NCI-H2196 treated with DMSO at 0.1 percent for 48 hours (cell line): ENCODE results near the gene TLCD4.

Experiments
- DNase-seq: peaks from one replicate; lab custom pipeline; 2025; ENCODE audit not compliant: unreplicated experiment; lab: John Stamatoyannopoulos, UW

The TLCD4 gene

GRCh38 chr1:95094923-95095322 is 22.2 kb upstream of the TLCD4 start:
- no peak for DNase-seq

- no peak for DNase-seq
Observed at GRCh38 chr1:95095833-95096217, 21.3 kb upstream of the TLCD4 start.

- no peak for DNase-seq
Observed at GRCh38 chr1:95096218-95096841, 20.8 kb upstream of the TLCD4 start.

GRCh38 chr1:95097426-95097825 is 19.7 kb upstream of the TLCD4 start:
- no peak for DNase-seq

GRCh38 chr1:95098196-95098595 is 19.0 kb upstream of the TLCD4 start:
- no peak for DNase-seq

- no peak for DNase-seq
Observed at GRCh38 chr1:95108792-95109191, 8.4 kb upstream of the TLCD4 start.

GRCh38 chr1:95111014-95111413 is 6.1 kb upstream of the TLCD4 start:
- DNase-seq, result no peak

GRCh38 chr1:95113684-95114083 is 3.5 kb upstream of the TLCD4 start:
- DNase-seq, result no peak

- no peak for DNase-seq
Observed at GRCh38 chr1:95115708-95116137, 1.4 kb upstream of the TLCD4 start.

- peak; percentile 46 for DNase-seq
Observed at GRCh38 chr1:95116580-95117206, 462 bp upstream of the TLCD4 start.

- DNase-seq, result no peak
Observed at GRCh38 chr1:95118067-95118499, 928 bp downstream of the TLCD4 start.

- DNase-seq, result no peak
Observed at GRCh38 chr1:95118710-95119109, 1.6 kb downstream of the TLCD4 start.

GRCh38 chr1:95119273-95119672 is 2.1 kb downstream of the TLCD4 start:
- no peak for DNase-seq

GRCh38 chr1:95122151-95122697 is 5.1 kb downstream of the TLCD4 start:
- DNase-seq, result no peak

- DNase-seq, result no peak
Observed at GRCh38 chr1:95124342-95124741, 7.2 kb downstream of the TLCD4 start.

GRCh38 chr1:95126366-95126765 is 9.2 kb downstream of the TLCD4 start:
- DNase-seq, result no peak

GRCh38 chr1:95126846-95127245 is 9.7 kb downstream of the TLCD4 start:
- DNase-seq, result no peak

GRCh38 chr1:95127380-95127779 is 10.2 kb downstream of the TLCD4 start:
- no peak for DNase-seq

- DNase-seq, result no peak
Observed at GRCh38 chr1:95132762-95133161, 15.6 kb downstream of the TLCD4 start.

- no peak for DNase-seq
Observed at GRCh38 chr1:95133687-95134086, 16.5 kb downstream of the TLCD4 start.

GRCh38 chr1:95138223-95138622 is 21.1 kb downstream of the TLCD4 start:
- DNase-seq, result no peak

GRCh38 chr1:95139039-95139438 is 21.9 kb downstream of the TLCD4 start:
- DNase-seq, result no peak

GRCh38 chr1:95140791-95141190 is 23.6 kb downstream of the TLCD4 start:
- DNase-seq, result no peak
